Measurements from ENCODE around the gene TP53. TPM values are rescaled to one million over a fixed set of nuclear protein-coding genes. Genes with fewer than 3 reads are reported as not detected.

TP53 gene
- total and polyA plus RNA-seq, 2 donors: 17.9 to 31.8 TPM

DNA sequence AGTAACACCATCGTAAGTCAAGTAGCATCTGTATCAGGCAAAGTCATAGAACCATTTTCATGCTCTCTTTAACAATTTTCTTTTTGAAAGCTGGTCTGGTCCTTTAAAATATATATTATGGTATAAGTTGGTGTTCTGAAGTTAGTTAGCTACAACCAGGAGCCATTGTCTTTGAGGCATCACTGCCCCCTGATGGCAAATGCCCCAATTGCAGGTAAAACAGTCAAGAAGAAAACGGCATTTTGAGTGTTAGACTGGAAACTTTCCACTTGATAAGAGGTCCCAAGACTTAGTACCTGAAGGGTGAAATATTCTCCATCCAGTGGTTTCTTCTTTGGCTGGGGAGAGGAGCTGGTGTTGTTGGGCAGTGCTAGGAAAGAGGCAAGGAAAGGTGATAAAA lies 14.1 kb downstream of the TP53 start:
- H3K36me3 ChIP-seq (ENCODE audit: insufficient read depth): peaks cover 5% of the 10 kb centered on the region
- 92% methylated on average over 2 of the region's 2 CpGs for WGBS
- DNase-seq (ENCODE audit: extremely low spot score): no peak

DNA sequence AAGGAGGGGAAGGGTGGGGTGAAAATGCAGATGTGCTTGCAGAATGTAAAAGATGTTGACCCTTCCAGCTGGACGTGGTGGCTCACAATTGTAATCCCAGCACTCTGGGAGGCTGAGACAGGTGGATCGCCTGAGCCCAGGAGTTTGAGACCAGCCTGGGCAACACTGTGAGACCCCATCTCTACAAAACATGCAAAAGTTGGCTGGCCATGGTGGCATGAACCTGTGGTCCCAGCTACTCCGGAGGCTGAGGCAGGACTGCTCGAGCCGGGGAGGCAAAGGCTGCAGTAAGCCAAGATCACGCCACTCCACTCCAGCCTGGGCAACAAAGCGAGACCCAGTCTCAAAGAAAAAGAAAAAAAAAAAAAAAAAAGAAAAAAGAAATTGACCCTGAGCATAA lies 18.8 kb downstream of the TP53 start:
- DNase-seq (ENCODE audit: extremely low spot score): no peak
- Histone ChIP-seq H3K4me1 (ENCODE audit: insufficient read depth) (no peaks in the 10 kb centered on the region), H3K36me3 (ENCODE audit: insufficient read depth) (peaks cover 1% of the 10 kb centered on the region), H3K4me3 (ENCODE audit: low read depth, low read length) (no peak overlapping the region), H3K27ac (ENCODE audit: low read depth) (no peak overlapping the region)
- WGBS: 88% methylated on average over 7 of the region's 7 CpGs

More for the DNA sequence above, 14.1 kb downstream of the TP53 start:
- Histone ChIP-seq H3K4me3 (ENCODE audit: low read depth, low read length) (no peak overlapping the region), H3K4me1 (ENCODE audit: insufficient read depth) (no peaks in the 10 kb centered on the region), H3K27ac (ENCODE audit: low read depth) (no peak overlapping the region)

DNA sequence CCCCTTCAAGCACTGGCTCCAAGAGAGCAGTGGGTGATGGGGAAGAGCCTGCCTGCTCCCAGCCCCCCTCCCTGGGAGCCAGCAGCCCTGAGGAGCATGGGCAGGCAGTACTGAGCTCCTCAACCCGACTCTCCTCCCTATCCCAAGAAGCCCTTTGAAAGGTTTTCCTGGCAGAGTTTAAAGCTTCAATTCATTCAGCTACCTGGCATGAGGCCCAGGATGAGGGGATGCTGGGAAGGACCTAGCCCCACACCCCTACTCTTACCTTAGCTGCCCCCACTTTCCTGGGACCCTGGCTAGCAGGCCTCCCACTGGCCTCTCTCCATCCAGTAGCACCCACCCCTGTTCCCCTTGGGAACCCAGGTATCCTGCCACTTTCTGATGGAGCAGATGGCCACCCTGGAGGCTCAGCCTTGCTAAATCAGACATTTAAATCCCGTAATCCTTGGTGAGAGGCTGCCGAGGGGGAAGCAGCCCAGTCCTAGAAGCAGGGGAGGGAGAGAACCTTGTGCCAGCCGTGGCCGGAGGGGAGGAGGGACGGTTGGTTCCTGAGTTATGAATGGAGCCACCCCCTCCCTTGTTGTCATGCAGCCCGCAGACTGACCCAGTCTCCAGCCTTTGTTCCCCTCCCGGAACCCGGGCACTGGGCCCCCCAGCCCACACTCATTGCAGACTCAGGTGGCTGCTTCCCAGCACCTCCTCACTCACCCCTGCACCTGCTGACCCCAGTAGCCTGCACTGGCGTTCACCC lies 19.5 kb downstream of the TP53 start:
- no peaks in the 10 kb centered on the region for H3K4me1 ChIP-seq (ENCODE audit: insufficient read depth)
- DNase-seq (ENCODE audit: extremely low spot score): no peak
- 48% methylated on average over 10 of the region's 10 CpGs for WGBS
- no peaks in the 10 kb centered on the region for H3K36me3 ChIP-seq (ENCODE audit: insufficient read depth)
- H3K27ac ChIP-seq (ENCODE audit: low read depth): no peak overlapping the region
- H3K4me3 ChIP-seq (ENCODE audit: low read depth, low read length): no peak overlapping the region

DNA sequence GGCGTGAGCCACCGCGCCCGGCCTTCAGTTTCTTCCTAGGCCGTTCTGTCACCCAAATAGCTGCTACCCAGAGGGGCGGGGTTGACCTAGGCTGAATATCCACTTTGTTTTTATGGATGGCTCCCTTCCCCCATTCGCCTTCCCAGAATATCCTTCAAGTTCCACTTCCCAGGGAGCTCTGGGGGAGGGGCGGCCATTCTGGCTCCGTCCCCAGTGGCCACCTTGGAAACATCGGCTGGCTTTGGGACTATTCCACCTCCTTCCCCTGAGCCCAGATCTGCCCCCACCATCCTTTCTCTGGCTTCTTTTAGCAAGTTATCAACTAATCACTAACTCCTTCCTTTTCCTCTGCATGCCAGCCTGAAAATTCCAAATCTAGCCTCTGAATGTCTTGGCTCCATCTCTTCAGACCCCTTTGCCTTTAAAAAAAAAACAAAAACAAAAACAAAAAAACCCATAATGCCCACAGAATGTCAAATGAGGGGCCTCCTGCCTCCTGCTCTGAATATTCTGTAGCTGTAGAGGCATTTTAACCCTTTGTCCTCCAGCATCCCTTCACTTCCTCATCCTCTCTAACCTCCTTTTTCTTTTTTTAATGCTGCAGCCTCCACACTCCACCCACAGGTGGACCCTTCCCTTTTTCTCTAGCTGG lies 30.2 kb downstream of the TP53 start:
- no peak for DNase-seq (ENCODE audit: extremely low spot score)
- no peak overlapping the region for H3K27ac ChIP-seq (ENCODE audit: low read depth)
- no peaks in the 10 kb centered on the region for H3K36me3 ChIP-seq (ENCODE audit: insufficient read depth)
- H3K4me1 ChIP-seq (ENCODE audit: insufficient read depth): no peaks in the 10 kb centered on the region
- 16% methylated on average over 10 of the region's 10 CpGs for WGBS
- no peak overlapping the region for H3K4me3 ChIP-seq (ENCODE audit: low read depth, low read length)

DNA sequence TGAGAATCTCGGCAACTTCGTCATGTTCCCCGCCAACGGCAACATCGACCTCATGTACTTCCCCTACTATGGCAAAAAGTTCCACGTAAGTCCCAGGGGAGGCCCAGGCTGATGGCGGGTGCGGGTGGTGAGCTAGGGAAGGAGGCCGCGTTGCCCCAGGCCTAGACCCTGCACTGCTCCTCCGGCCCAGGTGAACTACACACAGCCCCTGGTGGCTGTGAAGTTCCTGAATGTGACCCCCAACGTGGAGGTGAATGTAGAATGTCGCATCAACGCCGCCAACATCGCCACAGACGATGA lies 31.8 kb downstream of the TP53 start:
- DNase-seq (ENCODE audit: extremely low spot score): no peak
- Histone ChIP-seq H3K27ac (ENCODE audit: low read depth) (no peak overlapping the region), H3K36me3 (ENCODE audit: insufficient read depth) (no peaks in the 10 kb centered on the region), H3K4me1 (ENCODE audit: insufficient read depth) (no peaks in the 10 kb centered on the region), H3K4me3 (ENCODE audit: low read depth, low read length) (no peak overlapping the region)
- 94% methylated on average over 17 of the region's 17 CpGs for WGBS

DNA sequence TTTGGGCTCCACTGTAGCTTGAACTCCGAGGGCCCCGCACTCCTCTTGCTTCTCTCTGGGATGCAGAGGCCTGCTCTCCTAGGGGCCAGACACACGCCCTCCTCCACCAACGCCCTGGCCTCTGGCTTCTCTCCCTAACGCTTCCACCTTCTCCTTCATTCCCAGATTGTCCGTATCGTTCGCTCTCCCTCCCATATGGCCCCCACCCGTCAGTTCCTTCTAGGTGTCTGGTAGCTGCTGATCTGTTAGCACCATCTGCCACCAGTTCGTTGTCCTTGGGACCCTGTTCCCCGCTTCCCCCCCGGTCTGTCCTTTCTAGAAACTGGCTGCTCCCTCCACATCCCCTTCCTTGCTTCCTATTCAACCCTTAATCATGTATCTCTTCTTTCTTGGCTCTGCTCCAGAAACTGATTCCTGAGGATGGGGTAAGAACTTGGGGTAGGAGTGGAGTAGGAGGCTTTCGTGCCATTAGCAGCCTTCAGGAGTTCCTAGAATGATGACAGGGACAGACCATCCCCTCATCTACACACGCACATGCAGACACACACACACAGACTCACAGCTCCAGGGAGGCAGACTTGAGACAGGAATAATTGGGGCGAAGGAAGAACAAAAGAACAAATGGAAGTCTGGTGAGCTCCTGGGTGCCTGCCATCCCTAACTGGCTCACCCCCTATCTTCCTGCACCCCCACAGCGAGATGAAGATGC lies 32.3 kb downstream of the TP53 start:
- no peaks in the 10 kb centered on the region for H3K4me1 ChIP-seq (ENCODE audit: insufficient read depth)
- DNase-seq (ENCODE audit: extremely low spot score): no peak
- no peak overlapping the region for H3K27ac ChIP-seq (ENCODE audit: low read depth)
- WGBS: 72% methylated on average over 16 of the region's 16 CpGs
- H3K4me3 ChIP-seq (ENCODE audit: low read depth, low read length): no peak overlapping the region
- no peaks in the 10 kb centered on the region for H3K36me3 ChIP-seq (ENCODE audit: insufficient read depth)

DNA sequence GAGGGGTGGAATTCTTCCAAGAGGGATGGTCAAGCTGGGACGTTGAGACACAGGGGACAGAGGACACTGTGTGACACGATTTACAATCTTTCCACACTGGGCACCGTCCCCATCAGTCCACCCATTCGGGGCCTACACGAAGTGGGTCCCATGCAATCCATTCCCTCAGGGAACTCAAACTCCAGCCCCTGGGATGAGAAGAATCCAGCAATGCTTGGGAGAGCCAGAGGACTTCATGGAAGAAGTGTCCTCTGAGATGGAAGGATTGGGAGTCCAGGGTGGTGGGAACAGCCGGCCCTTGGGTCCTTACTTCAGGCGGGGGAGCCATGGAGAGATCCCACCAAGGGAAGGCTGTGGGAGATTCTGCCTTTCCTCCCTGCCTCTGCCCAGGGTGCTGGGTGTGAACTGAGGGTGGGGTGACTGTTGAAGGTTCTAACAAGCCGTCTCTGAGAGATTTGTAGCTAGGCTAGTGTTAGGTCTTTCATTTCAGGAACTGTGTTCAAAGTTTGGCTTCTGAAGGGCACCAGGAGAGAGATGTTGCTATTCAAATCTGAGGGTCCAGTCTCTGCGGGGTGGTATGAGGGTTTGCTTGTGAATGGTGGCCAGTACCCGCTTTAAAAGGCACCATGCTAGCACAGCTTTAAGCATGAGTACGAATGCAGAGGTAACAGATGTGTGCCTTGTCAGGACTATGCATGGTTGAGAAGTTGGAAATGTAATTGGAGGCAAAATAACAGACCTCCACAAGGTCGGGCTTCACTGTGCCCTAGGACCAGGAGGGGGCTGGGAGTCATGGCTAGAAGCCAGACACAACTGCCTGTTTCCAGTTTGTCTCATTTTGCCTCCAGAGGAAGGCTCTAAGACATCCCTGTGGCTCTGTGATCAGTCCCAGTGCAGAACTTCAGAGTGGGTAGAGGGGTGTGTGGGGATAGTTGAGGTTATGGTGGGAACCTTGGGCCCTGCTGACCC lies 34.6 kb downstream of the TP53 start:
- DNase-seq (ENCODE audit: extremely low spot score): no peak
- H3K4me3 ChIP-seq (ENCODE audit: low read depth, low read length): no peak overlapping the region
- H3K36me3 ChIP-seq (ENCODE audit: insufficient read depth): no peaks in the 10 kb centered on the region
- 58% methylated on average over 12 of the region's 12 CpGs for WGBS
- H3K4me1 ChIP-seq (ENCODE audit: insufficient read depth): no peaks in the 10 kb centered on the region
- H3K27ac ChIP-seq (ENCODE audit: low read depth): no peak overlapping the region

DNA sequence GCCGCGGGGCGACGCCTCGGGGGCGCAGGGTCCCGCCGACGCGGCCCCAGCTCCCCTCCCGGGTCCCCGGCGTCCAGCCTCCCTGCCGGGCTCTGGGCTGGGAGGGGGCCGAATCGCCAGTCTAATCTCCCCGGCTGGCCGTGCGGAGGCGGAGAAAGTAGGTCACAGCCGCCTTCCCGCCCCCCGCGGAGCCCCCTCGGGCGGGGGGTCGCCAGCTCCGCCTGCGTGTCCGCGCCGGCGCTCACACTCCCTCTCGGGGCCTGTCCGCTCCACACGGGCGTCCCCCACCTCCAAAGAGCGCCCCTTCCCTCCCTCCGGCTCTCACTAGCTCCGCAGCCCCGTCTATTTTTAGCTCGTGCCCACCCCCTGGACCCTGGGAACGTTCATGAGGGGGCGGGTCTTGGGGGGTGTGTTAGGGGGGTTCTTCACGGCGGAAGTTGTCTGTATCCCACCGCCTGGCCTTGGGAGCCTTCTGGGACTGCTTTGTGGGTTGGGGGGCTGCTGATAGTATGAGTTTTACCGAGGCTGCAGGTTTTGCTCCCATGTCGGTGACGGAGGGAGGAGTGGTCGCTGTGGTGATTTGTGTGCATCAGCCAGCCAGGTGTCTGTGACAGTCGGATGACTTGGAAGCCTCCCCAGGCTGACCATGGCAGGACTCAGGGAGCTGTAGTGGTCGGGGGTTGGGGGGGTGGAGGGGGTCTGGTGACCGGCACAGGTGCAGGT lies 35.5 kb downstream of the TP53 start:
- Histone ChIP-seq H3K4me1 (ENCODE audit: insufficient read depth) (no peaks in the 10 kb centered on the region), H3K36me3 (ENCODE audit: insufficient read depth) (no peaks in the 10 kb centered on the region), H3K27ac (ENCODE audit: low read depth) (peak overlapping the region; percentile 69), H3K4me3 (ENCODE audit: low read depth, low read length) (peak overlapping the region; percentile 56)
- DNase-seq (ENCODE audit: extremely low spot score): peak; percentile 47
- WGBS: 4% methylated on average over 54 of the region's 54 CpGs

DNA sequence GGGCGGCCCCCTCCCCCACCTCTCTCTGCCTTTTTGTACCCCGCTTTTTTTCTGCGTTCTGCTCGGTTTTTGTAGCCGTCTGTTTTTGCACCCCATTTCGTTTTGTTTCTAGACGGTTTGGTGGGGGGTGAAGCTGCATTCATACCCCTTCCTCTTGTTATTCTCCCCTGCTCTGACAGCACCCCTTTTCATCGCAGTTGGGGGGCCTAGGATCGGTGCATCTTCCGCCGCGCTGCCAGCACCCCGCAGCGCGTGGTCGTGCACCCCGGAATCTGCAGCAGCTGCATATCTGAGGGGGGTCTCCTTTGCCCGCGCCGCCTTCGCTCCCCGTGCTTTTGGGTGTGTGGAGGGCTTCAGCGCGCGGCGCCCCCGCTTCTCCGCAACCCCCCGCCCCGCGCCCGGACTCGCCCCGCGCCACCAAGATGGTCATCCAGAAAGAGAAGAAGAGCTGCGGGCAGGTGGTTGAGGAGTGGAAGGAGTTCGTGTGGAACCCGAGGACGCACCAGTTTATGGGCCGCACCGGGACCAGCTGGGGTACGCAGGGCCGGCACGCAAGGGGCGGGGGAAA lies 36.1 kb downstream of the TP53 start:
- H3K27ac ChIP-seq (ENCODE audit: low read depth): no peak overlapping the region
- no peaks in the 10 kb centered on the region for H3K4me1 ChIP-seq (ENCODE audit: insufficient read depth)
- H3K4me3 ChIP-seq (ENCODE audit: low read depth, low read length): peak overlapping the region; percentile 56
- no peak for DNase-seq (ENCODE audit: extremely low spot score)
- no peaks in the 10 kb centered on the region for H3K36me3 ChIP-seq (ENCODE audit: insufficient read depth)
- under 1% methylated on average over 45 of the region's 45 CpGs for WGBS

DNA sequence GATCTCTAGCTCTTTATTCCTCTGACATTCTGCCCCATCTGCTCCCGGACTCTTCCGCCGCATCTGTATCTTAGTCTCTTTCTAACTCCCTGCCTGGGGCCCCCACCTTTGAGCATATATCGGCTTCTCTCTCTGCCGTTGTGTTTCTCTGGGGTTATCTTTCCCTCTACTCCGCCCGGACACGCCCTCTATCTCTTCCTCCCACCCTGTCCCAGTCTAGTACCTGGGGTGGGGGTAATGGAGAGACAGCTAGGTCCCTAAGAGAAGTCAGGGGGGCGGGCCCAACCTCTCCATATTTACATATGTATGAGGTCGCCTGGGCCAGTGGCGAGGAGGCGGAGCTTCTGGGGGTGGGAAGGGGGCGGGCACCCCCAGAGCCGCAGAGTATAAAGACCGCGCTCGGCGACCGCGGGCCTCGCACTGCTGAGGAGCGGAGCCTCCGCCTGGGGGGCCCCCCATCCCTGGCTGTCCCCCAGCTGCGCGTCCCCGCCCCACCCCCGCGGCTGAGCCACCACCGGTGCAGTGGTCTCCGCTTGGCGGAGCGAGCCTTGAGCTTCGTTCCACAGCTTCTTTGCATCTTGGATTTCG lies 36.7 kb downstream of the TP53 start, which contains the start of gene ATP1B2:
ATP1B2 (plus strand) TSS at position 418 of the 588 bp plus-strand sequence. CDS start 593 bp downstream, outside the sequence.
- H3K4me3 ChIP-seq (ENCODE audit: low read depth, low read length): peak within 1 kb of the TSS; percentile 56
- H3K4me1 ChIP-seq (ENCODE audit: insufficient read depth): no peaks in the 10 kb centered on the region
- under 1% methylated on average over 34 of the region's 34 CpGs for whole genome bisulfite sequencing
- H3K36me3 ChIP-seq (ENCODE audit: insufficient read depth): no peaks in the 10 kb centered on the region
- H3K27ac ChIP-seq (ENCODE audit: low read depth): peak within 1 kb of the TSS; percentile 69
- no peak for DNase-seq (ENCODE audit: extremely low spot score)

DNA sequence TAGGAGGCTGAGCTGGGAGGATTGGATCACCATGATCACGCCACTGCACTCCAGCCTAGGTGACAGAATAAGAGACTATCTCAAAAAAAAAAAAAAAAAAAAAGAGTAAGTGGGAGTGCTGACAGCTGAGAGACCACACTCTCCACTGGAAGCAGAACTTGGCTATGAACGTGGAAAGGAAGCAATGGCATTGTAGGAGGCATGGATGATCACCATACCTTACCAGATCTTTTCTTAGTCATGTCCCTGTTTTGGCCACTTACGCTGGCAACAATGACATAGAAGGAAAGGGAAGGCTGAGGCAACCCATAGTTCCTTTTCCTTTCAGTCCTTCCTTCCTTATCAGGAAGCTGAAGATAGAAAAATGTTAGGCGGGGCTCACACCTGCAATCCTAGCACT lies 40.3 kb downstream of the TP53 start:
- no peak for DNase-seq (ENCODE audit: extremely low spot score)
- no peak overlapping the region for H3K4me3 ChIP-seq (ENCODE audit: low read depth, low read length)
- 72% methylated on average over 4 of the region's 4 CpGs for WGBS
- no peaks in the 10 kb centered on the region for H3K36me3 ChIP-seq (ENCODE audit: insufficient read depth)
- H3K27ac ChIP-seq (ENCODE audit: low read depth): no peak overlapping the region
- H3K4me1 ChIP-seq (ENCODE audit: insufficient read depth): no peaks in the 10 kb centered on the region

DNA sequence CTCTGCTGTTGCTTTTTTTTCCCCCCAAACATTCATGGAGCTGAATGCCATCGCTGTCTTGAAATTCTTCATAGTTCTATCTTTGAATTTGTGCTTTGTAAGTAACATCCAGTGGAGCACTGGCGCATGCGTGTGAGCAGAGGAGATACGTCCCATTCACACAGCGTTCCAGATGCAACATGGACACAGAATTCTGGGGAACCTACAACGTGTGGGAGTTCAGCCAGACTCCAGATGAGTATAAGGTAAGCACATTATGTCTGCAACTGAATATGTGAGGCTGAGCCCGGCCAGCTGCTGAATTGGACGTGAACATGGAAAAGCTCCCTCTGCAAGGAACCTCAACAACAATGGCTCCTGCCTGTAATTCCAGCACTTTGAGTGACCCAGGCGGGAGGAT lies 40.8 kb downstream of the TP53 start:
- 41% methylated on average over 9 of the region's 9 CpGs for WGBS
- H3K36me3 ChIP-seq (ENCODE audit: insufficient read depth): no peaks in the 10 kb centered on the region
- H3K4me3 ChIP-seq (ENCODE audit: low read depth, low read length): no peak overlapping the region
- peak; percentile 43 for DNase-seq (ENCODE audit: extremely low spot score)
- no peak overlapping the region for H3K27ac ChIP-seq (ENCODE audit: low read depth)
- H3K4me1 ChIP-seq (ENCODE audit: insufficient read depth): no peaks in the 10 kb centered on the region
